ENCODE results near the gene IMMT.
"Not testable (repeated sequence)": the region's sequence is repeated elsewhere in the genome, so short reads cannot be mapped to it uniquely, and the experiment has no call there.

The IMMT gene

GRCh38 chr2:86232373-86232784 is 37.1 kb upstream of the IMMT start:
- H2AFZ ChIP-seq: no peak overlapping the region
- no peak overlapping the region for H3K27ac ChIP-seq
- TF ChIP-seq CTCF (IDR thresholded peaks at IDR 0.05): no peak
- no peaks in the 10 kb centered on the region for H3K36me3 ChIP-seq (ENCODE audit: control insufficient read depth, insufficient read depth, low read length)
- no peak overlapping the region for H3K9ac ChIP-seq
- H3K27me3 ChIP-seq (ENCODE audit: control insufficient read depth, insufficient read depth, low read length): no peaks in the 10 kb centered on the region
- no peaks in the 10 kb centered on the region for H3K4me1 ChIP-seq
- H3K9me3 ChIP-seq (ENCODE audit: control insufficient read depth, low read length): no peaks in the 10 kb centered on the region
- H3K79me2 ChIP-seq: no peaks in the 10 kb centered on the region
- no peak overlapping the region for H3K4me2 ChIP-seq (ENCODE audit: low read length)
- no peak overlapping the region for H3K4me3 ChIP-seq (ENCODE audit: low read depth, low read length)

- no peak overlapping the region for H3K27ac ChIP-seq
- H3K36me3 ChIP-seq (ENCODE audit: control insufficient read depth, insufficient read depth, low read length): no peaks in the 10 kb centered on the region
- no peaks in the 10 kb centered on the region for H3K79me2 ChIP-seq
- no peak overlapping the region for H2AFZ ChIP-seq
- no peak overlapping the region for H3K4me3 ChIP-seq (ENCODE audit: low read depth, low read length)
- TF ChIP-seq CTCF (IDR thresholded peaks at IDR 0.05): no peak
- H3K4me2 ChIP-seq (ENCODE audit: low read length): no peak overlapping the region
- no peaks in the 10 kb centered on the region for H3K9me3 ChIP-seq (ENCODE audit: control insufficient read depth, low read length)
- no peaks in the 10 kb centered on the region for H3K4me1 ChIP-seq
- no peaks in the 10 kb centered on the region for H3K27me3 ChIP-seq (ENCODE audit: control insufficient read depth, insufficient read depth, low read length)
- no peak overlapping the region for H3K9ac ChIP-seq
These were observed 36.6 kb upstream of the IMMT start for GRCh38 chr2:86231680-86232372.

GRCh38 chr2:86230961-86231360 is 35.7 kb upstream of the IMMT start:
- Histone ChIP-seq H3K27me3 (ENCODE audit: control insufficient read depth, insufficient read depth, low read length) (no peaks in the 10 kb centered on the region), H3K9ac (no peak overlapping the region), H2AFZ (no peak overlapping the region), H3K4me3 (ENCODE audit: low read depth, low read length) (no peak overlapping the region), H3K4me2 (ENCODE audit: low read length) (no peak overlapping the region), H3K36me3 (ENCODE audit: control insufficient read depth, insufficient read depth, low read length) (no peaks in the 10 kb centered on the region), H3K9me3 (ENCODE audit: control insufficient read depth, low read length) (no peaks in the 10 kb centered on the region), H3K4me1 (no peaks in the 10 kb centered on the region), H3K79me2 (no peaks in the 10 kb centered on the region), H3K27ac (no peak overlapping the region)
- TF ChIP-seq CTCF (IDR thresholded peaks at IDR 0.05): no peak

GRCh38 chr2:86229221-86229620 is 34.0 kb upstream of the IMMT start:
- H2AFZ ChIP-seq: no peak overlapping the region
- TF ChIP-seq CTCF (IDR thresholded peaks at IDR 0.05): no peak
- H3K27ac ChIP-seq: no peak overlapping the region
- no peaks in the 10 kb centered on the region for H3K79me2 ChIP-seq
- no peaks in the 10 kb centered on the region for H3K4me1 ChIP-seq
- H3K4me3 ChIP-seq (ENCODE audit: low read depth, low read length): no peak overlapping the region
- H3K4me2 ChIP-seq (ENCODE audit: low read length): no peak overlapping the region
- no peaks in the 10 kb centered on the region for H3K36me3 ChIP-seq (ENCODE audit: control insufficient read depth, insufficient read depth, low read length)
- no peaks in the 10 kb centered on the region for H3K9me3 ChIP-seq (ENCODE audit: control insufficient read depth, low read length)
- no peaks in the 10 kb centered on the region for H3K27me3 ChIP-seq (ENCODE audit: control insufficient read depth, insufficient read depth, low read length)
- no peak overlapping the region for H3K9ac ChIP-seq

- H3K9me3 ChIP-seq (ENCODE audit: control insufficient read depth, low read length); H3K27ac ChIP-seq; H3K4me3 ChIP-seq (ENCODE audit: low read depth, low read length): not testable (repeated sequence)
These were observed 33.3 kb upstream of the IMMT start for GRCh38 chr2:86228574-86228973.

More at GRCh38 chr2:86228574-86228973, 33.3 kb upstream of the IMMT start:
- H3K9ac ChIP-seq; H3K27me3 ChIP-seq (ENCODE audit: control insufficient read depth, insufficient read depth, low read length); H2AFZ ChIP-seq; H3K36me3 ChIP-seq (ENCODE audit: control insufficient read depth, insufficient read depth, low read length); H3K4me1 ChIP-seq; H3K79me2 ChIP-seq; H3K4me2 ChIP-seq (ENCODE audit: low read length): not testable (repeated sequence)

Measured in parathyroid adenoma (tissue), 2 donors.